Astrocyte of the spinal cord (primary cell): ENCODE data around the gene SH2B3.

ENCODE experiments used
- DNase-seq: peaks from one replicate; pipeline ENCODE4 v3.0.0; 2011; ENCODE audit warnings: low read depth, low spot score
- H3K4me3 ChIP-seq: 2 replicates; pipeline ENCODE4 v1.5.1; 2011; ENCODE audit warnings: low read depth, mild to moderate bottlenecking, low read length, moderate library complexity
- in situ Hi-C: cut with HindIII; loops from 2 replicates; pipeline ENCODE4 v1.10.0; 2017; ENCODE audit warnings: low sequenced_read_pairs
- TF ChIP-seq, protein P1 (sequence below): IDR thresholded peaks from 2 replicates; pipeline ENCODE4 v1.5.1; 2012; ENCODE audit warnings: low read depth, mild to moderate bottlenecking, low read length, inconsistent platforms

The SH2B3 gene

DNA sequence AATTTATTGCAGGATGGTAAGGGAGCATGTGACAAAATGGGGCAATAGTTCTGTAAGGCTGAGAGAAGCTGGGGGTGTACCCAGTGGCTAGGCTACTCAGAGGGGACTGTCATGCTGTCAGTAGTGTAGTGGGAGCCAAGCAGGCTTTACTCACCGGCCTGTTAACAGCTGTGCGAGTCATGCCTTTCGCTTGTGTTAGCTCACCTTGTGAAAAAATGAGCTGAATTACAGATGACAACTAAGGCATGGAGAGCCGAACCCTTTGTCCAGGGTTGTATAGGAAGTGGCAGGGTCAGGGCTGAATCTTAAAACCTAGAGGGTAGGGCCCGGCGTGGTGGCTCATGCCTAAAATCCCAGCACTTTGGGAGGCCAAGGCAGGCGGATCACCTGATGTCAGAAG lies 37.9 kb downstream of the SH2B3 start:
- DNase-seq = no peak
- in situ Hi-C loops = no loop called here
- no peak overlapping the region for H3K4me3 ChIP-seq
- TF ChIP-seq, protein P1, sequence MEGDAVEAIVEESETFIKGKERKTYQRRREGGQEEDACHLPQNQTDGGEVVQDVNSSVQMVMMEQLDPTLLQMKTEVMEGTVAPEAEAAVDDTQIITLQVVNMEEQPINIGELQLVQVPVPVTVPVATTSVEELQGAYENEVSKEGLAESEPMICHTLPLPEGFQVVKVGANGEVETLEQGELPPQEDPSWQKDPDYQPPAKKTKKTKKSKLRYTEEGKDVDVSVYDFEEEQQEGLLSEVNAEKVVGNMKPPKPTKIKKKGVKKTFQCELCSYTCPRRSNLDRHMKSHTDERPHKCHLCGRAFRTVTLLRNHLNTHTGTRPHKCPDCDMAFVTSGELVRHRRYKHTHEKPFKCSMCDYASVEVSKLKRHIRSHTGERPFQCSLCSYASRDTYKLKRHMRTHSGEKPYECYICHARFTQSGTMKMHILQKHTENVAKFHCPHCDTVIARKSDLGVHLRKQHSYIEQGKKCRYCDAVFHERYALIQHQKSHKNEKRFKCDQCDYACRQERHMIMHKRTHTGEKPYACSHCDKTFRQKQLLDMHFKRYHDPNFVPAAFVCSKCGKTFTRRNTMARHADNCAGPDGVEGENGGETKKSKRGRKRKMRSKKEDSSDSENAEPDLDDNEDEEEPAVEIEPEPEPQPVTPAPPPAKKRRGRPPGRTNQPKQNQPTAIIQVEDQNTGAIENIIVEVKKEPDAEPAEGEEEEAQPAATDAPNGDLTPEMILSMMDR = no peak

DNA sequence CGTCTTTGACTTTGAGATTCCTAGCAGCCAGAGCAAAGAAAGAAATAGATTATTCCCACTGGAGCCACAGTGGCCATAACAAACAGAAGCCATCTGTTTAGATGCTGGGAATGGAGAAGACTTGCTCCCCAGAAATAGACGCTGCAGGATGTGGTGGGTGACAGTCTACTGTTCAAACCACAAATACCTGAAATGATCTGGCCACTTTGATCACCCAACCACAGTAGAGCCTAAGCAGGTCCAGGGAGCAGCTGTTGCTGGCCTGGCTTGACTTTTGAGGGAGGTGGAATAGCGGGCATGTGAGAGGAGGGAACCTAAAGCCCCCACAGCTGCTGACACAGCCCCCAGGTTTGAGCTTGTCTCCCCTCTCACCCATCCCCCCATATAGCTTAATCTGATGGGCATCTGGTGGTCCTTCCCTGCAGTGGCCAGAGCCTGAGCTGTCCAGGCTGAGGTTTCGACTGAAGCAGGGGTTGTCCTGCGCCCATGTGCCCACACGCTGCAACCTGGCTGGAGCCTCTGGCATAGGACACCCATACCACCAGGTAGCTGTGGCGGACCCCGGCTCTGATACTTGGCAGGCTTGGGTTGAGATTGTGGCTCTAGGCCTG lies 38.7 kb downstream of the SH2B3 start:
- TF ChIP-seq, protein P1 = no peak
- in situ Hi-C loops = no loop called here
- peak; percentile 54 for DNase-seq
- no peak overlapping the region for H3K4me3 ChIP-seq

- in situ Hi-C loops = no loop called here
- TF ChIP-seq, protein P1 = no peak
- H3K4me3 ChIP-seq = no peak overlapping the region
- no peak for DNase-seq
Observed at GRCh38 chr12:111444925-111445725, 39.4 kb downstream of the SH2B3 start.

- H3K4me3 ChIP-seq = no peak overlapping the region
- in situ Hi-C loops = no loop called here
- DNase-seq = no peak
- TF ChIP-seq, protein P1 = no peak
Observed at GRCh38 chr12:111445726-111446581, 40.2 kb downstream of the SH2B3 start.

GRCh38 chr12:111446631-111447570 lies 41.2 kb downstream of the SH2B3 start:
- no peak overlapping the region for H3K4me3 ChIP-seq
- TF ChIP-seq, protein P1 = no peak
- no peak for DNase-seq
- in situ Hi-C loops = no loop called here
